HepG2 (cell line): ENCODE measurements around the gene BPIFA1. TPM values are rescaled to one million over a fixed set of nuclear protein-coding genes. Genes with fewer than 3 reads are reported as not detected.
A peak's percentile ranks its signal among the peaks of the same experiment; 100 is the strongest.

Source experiments
- ATF2 ChIP-seq: sonication (generic); formaldehyde crosslinking; IDR thresholded peaks from 2 replicates; pipeline ENCODE4 v1.4.0; 2020; ENCODE audit warnings: missing genetic modification reagents
- BHLHE40 ChIP-seq: IDR thresholded peaks from 2 replicates; pipeline ENCODE4 v1.6.1; 2011; ENCODE audit warnings: low read length, improper control_type of control experiment
- FOXJ3 ChIP-seq: sonication (generic); formaldehyde crosslinking; IDR thresholded peaks from 2 replicates; pipeline ENCODE4 v1.4.0; 2020; ENCODE audit warnings: missing genetic modification reagents, mild to moderate bottlenecking, borderline replicate concordance
- HDAC1 ChIP-seq: sonication (generic); formaldehyde crosslinking; IDR thresholded peaks from 2 replicates; pipeline ENCODE4 v1.5.1; 2020; ENCODE audit warnings: mild to moderate bottlenecking, missing genetic modification reagents
- HMGXB4 ChIP-seq, 2 experiments: sonication (generic) in 1 of 2; formaldehyde crosslinking in 1 of 2; IDR thresholded peaks; 2 replicates each; pipeline versions ENCODE4 v1.4.0 to v1.6.1; 2018 to 2020; ENCODE audit warnings: missing genetic modification reagents in 2 of 2, borderline replicate concordance in 1 of 2, low read depth in 1 of 2, mild to moderate bottlenecking in 1 of 2, missing biosample characterization in 1 of 2
- IKZF1 ChIP-seq: fragments of 450-650 bp; IDR thresholded peaks from 2 replicates; pipeline ENCODE4 v1.7.1; 2016
- NFATC3 ChIP-seq: sonication (generic); formaldehyde crosslinking; IDR thresholded peaks from 2 replicates; pipeline ENCODE4 v1.5.1; 2020; ENCODE audit warnings: mild to moderate bottlenecking, missing genetic modification reagents
- POGZ ChIP-seq: sonication (generic); formaldehyde crosslinking; IDR thresholded peaks from 2 replicates; pipeline ENCODE4 v1.4.0; 2020; ENCODE audit warnings: mild to moderate bottlenecking, missing genetic modification reagents
- RCOR2 ChIP-seq: IDR thresholded peaks from 2 replicates; pipeline ENCODE4 v1.6.1; 2016; ENCODE audit warnings: missing biosample characterization, missing genetic modification reagents
- SKIL ChIP-seq: sonication (generic); formaldehyde crosslinking; IDR thresholded peaks from 2 replicates; pipeline ENCODE4 v1.8.0; 2022; ENCODE audit warnings: missing genetic modification reagents, mild to moderate bottlenecking, moderate library complexity, borderline replicate concordance
- THAP7 ChIP-seq: sonication (generic); formaldehyde crosslinking; IDR thresholded peaks from 2 replicates; pipeline ENCODE4 v1.8.1; 2023; ENCODE audit warnings: mild to moderate bottlenecking, missing genetic modification reagents
- TRAFD1 ChIP-seq: sonication (generic); formaldehyde crosslinking; IDR thresholded peaks from 2 replicates; pipeline ENCODE4 v1.5.1; 2020; ENCODE audit warnings: missing genetic modification reagents, mild to moderate bottlenecking, borderline replicate concordance
- ZBTB38 ChIP-seq: sonication (generic); formaldehyde crosslinking; IDR thresholded peaks from 2 replicates; pipeline ENCODE4 v1.5.1; 2020; ENCODE audit warnings: mild to moderate bottlenecking, missing genetic modification reagents
- ZBTB44 ChIP-seq: sonication (generic); formaldehyde crosslinking; IDR thresholded peaks from 2 replicates; pipeline ENCODE4 v1.4.0; 2020; ENCODE audit warnings: missing genetic modification reagents
- ZMYM2 ChIP-seq: sonication (generic); formaldehyde crosslinking; IDR thresholded peaks from 2 replicates; pipeline ENCODE4 v1.8.0; 2022; ENCODE audit warnings: mild to moderate bottlenecking, missing genetic modification reagents
- ZNF619 ChIP-seq: sonication (generic); formaldehyde crosslinking; IDR thresholded peaks from 2 replicates; pipeline ENCODE4 v1.4.0; 2020; ENCODE audit warnings: mild to moderate bottlenecking, missing genetic modification reagents
- ZNF788 ChIP-seq: sonication (generic); formaldehyde crosslinking; IDR thresholded peaks from 2 replicates; pipeline ENCODE4 v1.5.0; 2020; ENCODE audit warnings: mild to moderate bottlenecking, missing genetic modification reagents, borderline replicate concordance
- polyA plus RNA-seq, 8 experiments: library from polyadenylated mRNA; depleted of rRNA in 3 of 8; stranded (reverse) in 7 of 8; unstranded in 1 of 8; fragments of >200 nt; fragmentation: Illumina TruSeq in 4 of 8; extraction: Trizol in 4 of 8; gene quantifications; 2 replicates each; pipeline versions ENCODE4 v1.2.1 to v1.2.3, GENCODE V29; 2011 to 2016; ENCODE audit warnings: low read depth in 4 of 8, missing spikeins in 1 of 8, mixed read lengths in 1 of 8; ENCODE audit not compliant: insufficient read depth in 1 of 8
- total RNA-seq, 5 experiments: library from RNA; depleted of rRNA; stranded (reverse); fragments of >200 nt; fragmentation: Illumina TruSeq; extraction: Trizol; gene quantifications; 2 replicates each; pipeline ENCODE4 v1.2.3, GENCODE V29; 2016; ENCODE audit warnings: low read depth in 1 of 5

The BPIFA1 gene
- total and polyA plus RNA-seq, 2 of the 13 experiments (the other 11 are each of a cell fraction or from before 2014, with no cell fraction given), result not detected

- TF ChIP-seq THAP7 (peak; percentile 90; the same call in 1 of the 2 replicates), SKIL (CRISPR knock-in tag) (peak; percentile 10; the same call in 1 of the 2 replicates), RCOR2 (CRISPR knock-in tag) (0 out of 2 replicates have a peak, but pooled peaks have one; percentile 13), TRAFD1 (peak; percentile 78; the same call in 1 of the 2 replicates), ZBTB44 (CRISPR knock-in tag) (0 out of 2 replicates have a peak, but pooled peaks have one; percentile 84), ZNF788 (CRISPR knock-in tag) (peak; percentile 91), ZNF619 (0 out of 2 replicates have a peak, but pooled peaks have one; percentile 71), NFATC3 (no peak), BHLHE40 (no peak; the same call in 1 of the 2 replicates), IKZF1 (no peak), POGZ (CRISPR knock-in tag) (no peak), FOXJ3 (CRISPR knock-in tag) (no peak), HMGXB4 (CRISPR knock-in tag; IDR thresholded peaks at IDR 0.05; ENCODE audit: borderline replicate concordance in 1 of 2, low read depth in 1 of 2) (peak; percentile 59 to 65), ZMYM2 (CRISPR knock-in tag) (peak; percentile 85), HDAC1 (0 out of 2 replicates have a peak, but pooled peaks have one; percentile 36), ZBTB38 (CRISPR knock-in tag) (peak; percentile 90), ATF2 (CRISPR knock-in tag) (peak; percentile 43; the same call in 1 of the 2 replicates)
Observed at GRCh38 chr20:33277471-33278441, 42.0 kb downstream of the BPIFA1 start (continued).
